T-cell (primary cell): ENCODE data around the gene ASCL3. TPM values are rescaled to one million over a fixed set of nuclear protein-coding genes. Genes with fewer than 3 reads are reported as not detected.

ENCODE experiments used
- ATAC-seq, 4 experiments: fragments of 200-7000 bp in 3 of 4; fragments of 150-1000 bp in 1 of 4; cut with Tn5 transposase; replicated peaks in 1 of 4; 1 replicate in 3 of 4; 2 replicates in 1 of 4; pipeline ENCODE4 v1.10.0; 2021; ENCODE audit warnings: moderate library complexity in 3 of 4, mild to moderate bottlenecking in 2 of 4, moderate number of reproducible peaks in 1 of 4
- CTCF ChIA-PET, 2 donors: fragments of 300-600 bp; sonication (Branson Sonifier 250); formaldehyde crosslinking; loops; one replicate each; lab custom pipeline; 2022; ENCODE audit warnings: antibody characterized with exemption in 2 of 2; lab: Charles Lee
- POLR2A ChIA-PET, 2 donors: fragments of 300-600 bp; sonication (Branson Sonifier 250); formaldehyde crosslinking; loops; one replicate each; lab custom pipeline; 2022; ENCODE audit warnings: antibody characterized with exemption in 2 of 2; lab: Charles Lee
- DNase-seq, 35 experiments: peaks; one replicate each; pipeline versions ENCODE4 v3.0.0 to v3.0.0-alpha.2; 2013 to 2023
- H3K27ac ChIP-seq: one replicate; pipeline ENCODE4 v1.5.1; 2013; ENCODE audit warnings: low read length
- H3K27me3 ChIP-seq, 2 experiments: replicated peaks in 1 of 2; 1 replicate in 1 of 2; 2 replicates in 1 of 2; pipeline versions ENCODE4 v1.6.1 to v1.7.0; 2013; ENCODE audit warnings: low read length in 1 of 2, mixed read lengths in 1 of 2; ENCODE audit not compliant: control insufficient read depth in 2 of 2, insufficient read depth in 2 of 2; ENCODE audit errors: extremely low read depth in 1 of 2
- H3K36me3 ChIP-seq, 2 donors: 1 replicate in 1 of 2; 2 replicates in 1 of 2; pipeline versions ENCODE4 v1.6.1 to v1.7.0; 2013; ENCODE audit warnings: low read length in 1 of 2; ENCODE audit not compliant: control insufficient read depth in 2 of 2, insufficient read depth in 1 of 2; ENCODE audit errors: extremely low read depth in 1 of 2
- H3K4me1 ChIP-seq, 2 experiments: 1 replicate in 1 of 2; 2 replicates in 1 of 2; pipeline versions ENCODE4 v1.6.1 to v1.7.0; 2013; ENCODE audit warnings: low read length in 2 of 2, mixed read lengths in 1 of 2; ENCODE audit not compliant: insufficient read depth in 2 of 2, control insufficient read depth in 1 of 2; ENCODE audit errors: extremely low read depth in 1 of 2
- H3K4me3 ChIP-seq, 2 donors: 1 replicate in 1 of 2; 2 replicates in 1 of 2; pipeline versions ENCODE4 v1.5.1 to v1.7.0; 2013; ENCODE audit warnings: mild to moderate bottlenecking in 2 of 2, low read length in 1 of 2, moderate library complexity in 1 of 2; ENCODE audit not compliant: control insufficient read depth in 1 of 2; ENCODE audit errors: extremely low read depth in 1 of 2
- H3K9me3 ChIP-seq: 2 replicates; pipeline ENCODE4 v1.7.0; 2013
- H3K27ac Mint-ChIP-seq, 2 donors: one replicate each; pipeline ENCODE4 v1.8.0; 2020 to 2021; ENCODE audit warnings: mild to moderate bottlenecking in 2 of 2, mixed read lengths in 2 of 2
- H3K27me3 Mint-ChIP-seq, 2 donors: one replicate each; pipeline ENCODE4 v1.8.0; 2021 to 2022; ENCODE audit warnings: mixed read lengths in 2 of 2
- H3K36me3 Mint-ChIP-seq: one replicate; pipeline ENCODE4 v1.8.0; 2021; ENCODE audit warnings: mixed read lengths
- H3K4me1 Mint-ChIP-seq, 3 donors: one replicate each; pipeline ENCODE4 v1.8.0; 2020 to 2022; ENCODE audit warnings: mixed read lengths in 3 of 3, mild to moderate bottlenecking in 1 of 3
- H3K4me3 Mint-ChIP-seq, 3 donors: one replicate each; pipeline ENCODE4 v1.8.0; 2020 to 2022; ENCODE audit warnings: mild to moderate bottlenecking in 3 of 3, mixed read lengths in 3 of 3, moderate library complexity in 3 of 3
- H3K9me3 Mint-ChIP-seq, 3 donors: one replicate each; pipeline ENCODE4 v1.8.0; 2020 to 2022; ENCODE audit warnings: mixed read lengths in 3 of 3
- WGBS: methylation state at CpG from one replicate; pipeline ENCODE4 v1.1.5; 2013; ENCODE audit warnings: missing lambda C conversion rate; ENCODE audit not compliant: insufficient coverage; 5-methylcytosine and 5-hydroxymethylcytosine counted together
- total RNA-seq, 35 experiments: library from RNA in 6 of 35; stranded (reverse) in 6 of 35; fragments of 120-200 nt in 1 of 35; gene quantifications; one replicate each; pipeline versions ENCODE4 v1.2.1 to v1.2.4 and lab custom pipeline; 2013 to 2026

Gene ASCL3
- total RNA-seq, 5 donors from 2014 or later (not counting 1 experiment from before 2014, with no cell fraction given), result not detected

DNA sequence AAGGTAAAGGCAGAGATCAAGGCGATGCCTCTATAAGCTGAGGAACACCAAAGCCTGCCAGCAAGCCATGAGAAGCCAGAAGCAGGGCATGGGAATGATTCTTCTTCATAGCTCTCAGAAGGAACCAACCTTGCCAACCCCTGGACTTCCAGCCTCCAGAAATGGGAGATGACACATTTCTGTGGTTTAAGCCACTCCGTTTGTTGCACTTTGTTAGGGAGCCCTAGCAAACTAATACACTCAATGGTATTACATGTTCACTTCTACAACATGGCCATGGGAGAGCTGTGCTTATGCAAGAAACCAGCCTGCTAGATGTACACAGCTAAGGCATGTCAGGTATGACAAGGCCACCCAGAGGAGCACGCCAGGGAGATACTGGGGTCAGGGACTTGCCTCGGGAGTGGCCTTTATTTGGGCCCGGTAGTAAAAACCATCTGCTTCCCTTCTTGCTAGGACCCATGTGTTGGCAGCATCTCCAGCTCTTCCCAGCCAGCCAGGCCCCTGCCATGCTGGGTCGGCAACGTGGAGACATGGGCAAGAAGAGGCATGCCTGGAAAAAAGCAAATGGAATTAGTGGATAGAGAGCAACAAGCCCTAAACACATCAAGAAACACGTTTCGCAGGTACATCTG, 13.7 kb downstream of the ASCL3 start:
- no peaks in the 10 kb centered on the region for H3K9me3 Mint-ChIP-seq
- no peaks in the 10 kb centered on the region for H3K4me1 ChIP-seq
- no peaks in the 10 kb centered on the region for H3K4me1 Mint-ChIP-seq
- 94% methylated on average over 5 of the region's 9 CpGs for WGBS
- H3K9me3 ChIP-seq, result no peaks in the 10 kb centered on the region
- POLR2A ChIA-PET, result no interaction called here
- H3K27me3 Mint-ChIP-seq, result no peaks in the 10 kb centered on the region
- no peaks in the 10 kb centered on the region for H3K27me3 ChIP-seq
- DNase-seq (no peak), ATAC-seq (no peak)
- H3K27ac Mint-ChIP-seq, result no peak overlapping the region
- no peaks in the 10 kb centered on the region for H3K36me3 ChIP-seq
- CTCF ChIA-PET, result no interaction called here
- H3K36me3 Mint-ChIP-seq, result no peaks in the 10 kb centered on the region
- no peak overlapping the region for H3K4me3 Mint-ChIP-seq
- no peak overlapping the region for H3K4me3 ChIP-seq
- no peak overlapping the region for H3K27ac ChIP-seq

DNA sequence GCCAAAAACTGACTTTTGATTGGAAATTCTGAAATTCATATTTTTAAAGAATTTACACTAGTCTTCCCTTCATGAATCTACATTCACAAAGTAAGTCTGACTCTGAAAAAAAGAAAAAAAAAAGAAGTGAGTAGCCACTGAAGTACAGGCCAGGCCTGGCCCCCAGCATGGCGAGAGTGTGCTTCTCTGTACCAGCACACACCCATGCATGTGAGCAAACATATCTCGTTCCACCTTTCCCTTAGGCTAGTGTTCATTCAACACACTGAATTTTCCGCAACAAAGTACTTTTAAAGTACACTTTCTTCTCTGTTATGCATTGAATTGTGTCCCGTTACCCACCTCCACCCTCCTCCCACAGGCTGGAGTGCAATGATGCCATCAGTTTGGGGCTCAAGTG, 14.6 kb downstream of the ASCL3 start:
- no peaks in the 10 kb centered on the region for H3K36me3 ChIP-seq
- no peaks in the 10 kb centered on the region for H3K27me3 ChIP-seq
- ChIA-PET CTCF (interaction anchor here in 1 of 2 donors (0.7 kb wide), 1 partner anchor 482 kb away, joined by 3 read pairs; no protein-coding TSS in a partner anchor), POLR2A (no interaction called here)
- no peaks in the 10 kb centered on the region for H3K9me3 ChIP-seq
- Mint-ChIP-seq H3K9me3 (no peaks in the 10 kb centered on the region), H3K4me3 (no peak overlapping the region), H3K27me3 (no peaks in the 10 kb centered on the region), H3K36me3 (no peaks in the 10 kb centered on the region), H3K27ac (no peak overlapping the region), H3K4me1 (no peaks in the 10 kb centered on the region)
- H3K4me3 ChIP-seq, result no peak overlapping the region
- H3K27ac ChIP-seq, result no peak overlapping the region
- DNase-seq (no peak), ATAC-seq (no peak)
- 92% methylated on average over 4 of the region's 4 CpGs for WGBS
- H3K4me1 ChIP-seq, result no peaks in the 10 kb centered on the region

- H3K4me3 ChIP-seq, result no peak overlapping the region
- no peak overlapping the region for H3K27ac ChIP-seq
- peaks cover 0 to 5% of the 10 kb centered on the region in 2 donors for H3K36me3 ChIP-seq
- H3K9me3 ChIP-seq, result no peaks in the 10 kb centered on the region
- H3K27me3 ChIP-seq, result no peaks in the 10 kb centered on the region
- no peaks in the 10 kb centered on the region for H3K4me1 ChIP-seq
- WGBS, result 85% methylated on average over 5 of the region's 5 CpGs
- H3K27ac Mint-ChIP-seq, result no peak overlapping the region
- ChIA-PET POLR2A (no interaction called here), CTCF (no interaction called here)
- H3K36me3 Mint-ChIP-seq, result peaks cover 3% of the 10 kb centered on the region
- ATAC-seq (no peak), DNase-seq (no peak)
- H3K4me1 Mint-ChIP-seq, result no peaks in the 10 kb centered on the region
- H3K9me3 Mint-ChIP-seq, result no peaks in the 10 kb centered on the region
- no peak overlapping the region for H3K4me3 Mint-ChIP-seq
- no peaks in the 10 kb centered on the region for H3K27me3 Mint-ChIP-seq
Observed at GRCh38 chr11:8927233-8927632, 15.6 kb downstream of the ASCL3 start.

DNA sequence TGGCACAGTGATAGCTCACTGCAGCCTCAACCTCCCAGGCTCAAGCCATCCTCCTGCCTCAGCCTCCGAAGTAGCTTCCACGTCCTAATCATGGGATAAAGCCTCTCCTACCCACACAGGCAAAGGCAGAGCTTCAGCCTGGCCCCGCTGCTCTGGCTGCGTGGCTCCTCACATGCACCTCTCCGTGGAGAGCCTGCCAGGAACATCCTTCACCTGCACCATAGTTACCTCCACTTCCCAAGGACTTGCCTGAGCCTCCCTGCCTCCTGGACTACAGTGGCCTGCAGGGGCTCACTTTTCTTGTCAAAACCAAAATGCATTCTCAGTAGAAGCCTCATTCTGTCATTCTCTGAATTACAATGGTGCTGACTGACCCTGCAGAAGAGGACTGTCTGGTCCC, 16.6 kb downstream of the ASCL3 start:
- Histone ChIP-seq H3K4me3 (no peak overlapping the region), H3K4me1 (no peaks in the 10 kb centered on the region), H3K27me3 (no peaks in the 10 kb centered on the region), H3K36me3 (peaks cover 0 to 11% of the 10 kb centered on the region in 2 donors), H3K9me3 (no peaks in the 10 kb centered on the region), H3K27ac (no peak overlapping the region)
- POLR2A ChIA-PET, result interaction anchor here in 1 of 2 donors (0.6 kb wide), 1 partner anchor 12 kb away, joined by 5 read pairs; no protein-coding TSS in a partner anchor
- Mint-ChIP-seq H3K27ac (no peak overlapping the region), H3K36me3 (peaks cover 13% of the 10 kb centered on the region), H3K4me1 (no peaks in the 10 kb centered on the region), H3K9me3 (no peaks in the 10 kb centered on the region), H3K27me3 (no peaks in the 10 kb centered on the region), H3K4me3 (no peak overlapping the region)
- 92% methylated on average over 5 of the region's 5 CpGs for WGBS
- no peak for ATAC-seq
- CTCF ChIA-PET, result interaction anchor here in 1 of 2 donors (0.7 kb wide), 1 partner anchor 48 kb away, joined by 4 read pairs; no protein-coding TSS in a partner anchor
- no peak for DNase-seq

DNA sequence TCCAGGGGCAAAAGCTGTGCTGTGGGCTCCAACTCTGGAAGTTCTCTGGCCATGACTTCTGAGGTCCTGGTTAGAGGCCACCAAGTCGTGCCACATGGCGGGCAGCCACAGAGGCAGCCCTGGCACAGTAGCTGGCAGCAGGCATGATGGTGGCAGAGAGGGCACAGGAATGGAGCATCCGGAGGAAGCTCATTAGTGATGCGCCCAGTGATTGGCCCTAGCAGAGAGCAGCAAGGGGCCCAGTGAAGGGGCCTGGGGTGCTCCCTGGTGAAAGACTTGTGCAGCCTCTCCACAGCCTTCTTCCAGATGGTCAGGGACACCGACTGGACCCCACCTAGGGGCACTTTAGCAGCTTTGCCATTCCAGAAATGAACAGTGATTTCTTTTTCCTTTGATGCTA, 17.1 kb downstream of the ASCL3 start:
- Histone ChIP-seq H3K27ac (no peak overlapping the region), H3K4me3 (no peak overlapping the region), H3K4me1 (no peaks in the 10 kb centered on the region), H3K36me3 (peaks cover 0 to 16% of the 10 kb centered on the region in 2 donors), H3K9me3 (no peaks in the 10 kb centered on the region), H3K27me3 (no peaks in the 10 kb centered on the region)
- no peak overlapping the region for H3K4me3 Mint-ChIP-seq
- H3K36me3 Mint-ChIP-seq, result peaks cover 14% of the 10 kb centered on the region
- H3K4me1 Mint-ChIP-seq, result no peaks in the 10 kb centered on the region
- no peaks in the 10 kb centered on the region for H3K27me3 Mint-ChIP-seq
- no peaks in the 10 kb centered on the region for H3K9me3 Mint-ChIP-seq
- H3K27ac Mint-ChIP-seq, result no peak overlapping the region
- 94% methylated on average over 5 of the region's 5 CpGs for WGBS
- ATAC-seq, result no peak
- ChIA-PET POLR2A (interaction anchor here in 1 of 2 donors (0.6 kb wide), 1 partner anchor 13 kb away, joined by 5 read pairs; no protein-coding TSS in a partner anchor), CTCF (interaction anchor here (0.5 to 0.7 kb wide), 2 partner anchors 48 to 580 kb away, joined by 4 read pairs; no protein-coding TSS in a partner anchor)
- DNase-seq, result no peak

DNA sequence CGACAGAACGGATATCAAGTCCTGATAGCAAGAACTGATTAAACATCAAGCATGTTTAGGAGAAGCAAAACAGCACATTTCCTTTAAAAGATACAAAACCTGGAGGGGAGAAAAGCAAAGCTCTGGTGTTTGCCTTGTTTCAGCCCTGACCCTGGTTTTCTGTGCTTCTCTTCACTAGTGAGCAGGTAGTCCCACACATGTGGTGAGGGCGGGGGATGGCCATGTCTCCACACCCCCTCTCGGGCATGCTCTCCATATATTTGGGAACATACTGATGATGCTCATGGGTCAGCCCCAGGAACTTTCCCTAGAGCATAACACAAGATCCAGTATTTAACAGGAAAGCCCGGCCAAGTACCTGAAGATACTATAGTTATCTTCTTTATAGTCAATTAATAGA, 20.1 kb downstream of the ASCL3 start:
- H3K9me3 ChIP-seq, result no peaks in the 10 kb centered on the region
- CTCF ChIA-PET, result interaction anchor here (0.5 to 0.6 kb wide), 2 partner anchors 168 to 245 kb away, joined by 3 to 4 read pairs; no protein-coding TSS in a partner anchor
- Mint-ChIP-seq H3K36me3 (peaks cover 27% of the 10 kb centered on the region), H3K4me3 (no peak overlapping the region), H3K27ac (no peak overlapping the region), H3K9me3 (no peaks in the 10 kb centered on the region), H3K4me1 (no peaks in the 10 kb centered on the region), H3K27me3 (no peaks in the 10 kb centered on the region)
- ATAC-seq, result no peak
- H3K36me3 ChIP-seq, result peaks cover 5 to 34% of the 10 kb centered on the region in 2 donors
- H3K4me3 ChIP-seq, result no peak overlapping the region
- DNase-seq, result no peak
- no peaks in the 10 kb centered on the region for H3K4me1 ChIP-seq
- H3K27ac ChIP-seq, result no peak overlapping the region
- no peaks in the 10 kb centered on the region for H3K27me3 ChIP-seq
- WGBS, result no CpG with 5 or more reads among the region's 5 CpGs
- POLR2A ChIA-PET, result no interaction called here
